ENCODE results near the gene IDI2.

The IDI2 gene

DNA sequence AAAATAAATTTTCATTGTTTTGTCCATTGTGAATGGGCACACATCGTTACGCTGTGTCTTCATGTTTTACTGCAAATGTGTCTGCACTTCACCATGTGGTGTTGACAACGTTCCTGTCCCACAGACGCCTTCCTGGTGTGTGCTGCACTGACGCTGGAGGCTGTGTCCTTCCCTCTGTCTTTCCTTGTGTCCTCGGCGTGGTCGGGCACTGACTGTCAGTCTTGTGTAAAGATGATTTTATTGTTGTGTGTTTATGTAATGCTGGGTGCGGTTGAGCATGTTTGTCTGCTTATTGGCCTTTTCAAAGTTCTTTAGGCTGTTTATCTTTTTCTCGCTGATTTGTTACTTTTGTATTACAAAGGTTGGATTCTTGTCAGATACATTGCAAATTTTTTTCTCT is 18.1 kb downstream of the IDI2 start:
- DNase-seq (ENCODE audit: low read depth in 3 of 3): no peak

DNA sequence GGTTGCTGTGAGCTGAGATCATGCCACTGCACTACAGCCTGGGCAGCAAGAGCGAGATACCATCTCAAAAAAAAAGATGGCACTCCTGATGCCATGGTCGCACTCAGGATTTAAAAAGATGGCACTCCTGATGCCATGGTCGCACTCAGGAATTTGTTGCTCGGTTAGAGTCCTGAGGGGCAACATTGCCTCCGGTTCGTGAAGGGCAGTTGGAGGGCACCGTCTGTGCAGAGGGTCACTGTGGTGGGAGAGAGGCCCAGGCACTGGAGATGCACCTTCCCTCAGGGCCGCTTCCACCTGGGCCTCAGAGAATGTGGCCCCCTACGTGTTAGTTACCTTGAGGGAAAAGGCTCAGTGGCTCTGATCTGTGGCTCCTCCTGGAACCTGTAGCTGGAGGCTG is 19.1 kb downstream of the IDI2 start:
- no peak for DNase-seq (ENCODE audit: low read depth in 3 of 3)

DNA sequence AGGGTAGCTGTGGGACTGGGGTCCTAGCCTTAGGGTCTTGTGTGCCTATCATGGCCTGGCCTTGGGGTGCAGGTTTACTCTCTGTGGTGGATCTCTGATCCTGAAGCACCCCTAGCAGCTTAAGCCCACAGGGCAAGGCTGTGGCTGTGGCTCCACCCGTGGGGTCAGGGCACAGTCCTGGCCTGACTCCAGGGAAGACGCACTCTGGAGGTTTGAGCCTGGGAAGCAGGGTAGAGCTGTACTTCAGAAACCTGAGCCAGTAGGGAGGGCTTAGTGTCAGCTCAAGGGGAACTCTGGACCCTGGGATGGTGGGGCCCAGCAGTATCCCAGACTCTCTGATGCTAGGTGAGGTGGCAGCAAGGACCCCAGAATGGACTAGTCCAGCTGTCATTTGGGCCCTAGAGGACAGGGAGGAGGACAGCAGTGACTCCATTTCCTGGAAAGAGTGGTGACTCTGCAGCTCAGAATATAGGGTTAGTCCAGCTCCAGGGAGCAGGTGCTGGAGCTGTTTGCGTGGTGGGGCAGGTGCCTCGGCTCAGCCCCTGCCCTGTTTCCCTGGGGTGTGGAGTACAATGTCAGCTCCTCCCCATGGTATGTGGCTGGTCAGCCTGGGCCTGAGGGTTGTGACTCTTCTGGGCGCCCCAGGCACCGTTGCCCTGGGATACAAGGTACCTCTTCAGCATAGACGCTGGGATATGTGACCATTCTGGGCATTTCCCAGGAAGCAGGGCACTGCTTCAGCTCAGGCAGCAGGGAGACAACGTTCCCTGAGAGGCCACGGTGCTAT is 21.6 kb downstream of the IDI2 start:
- DNase-seq (ENCODE audit: low read depth in 3 of 3): no peak

DNA sequence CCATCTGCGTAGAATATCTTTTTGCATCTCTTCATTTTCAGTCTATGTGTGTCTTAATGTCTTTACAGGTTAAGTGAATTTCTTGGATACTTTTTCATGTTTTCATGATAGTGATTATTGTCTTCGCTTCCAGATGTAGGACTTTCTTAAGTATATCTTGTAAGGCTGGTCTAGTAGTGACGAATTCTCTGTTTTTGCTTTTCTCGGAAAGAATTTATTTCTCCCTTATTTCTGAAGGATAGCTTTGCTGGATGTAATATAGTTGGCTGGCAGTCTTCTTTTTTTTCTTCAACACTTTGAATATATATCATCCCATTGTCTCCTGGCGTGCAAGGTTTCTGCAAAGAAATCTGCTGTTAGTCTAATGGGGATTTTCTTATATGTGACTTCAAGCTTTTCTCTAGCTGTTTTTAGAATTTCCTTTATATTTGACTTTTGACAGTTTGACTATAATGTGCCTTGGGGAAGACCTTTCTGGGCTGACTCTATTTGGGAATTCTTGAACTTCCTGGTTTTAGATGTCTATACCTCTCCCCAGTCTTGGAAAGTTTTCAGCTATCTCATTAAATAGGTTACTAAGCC is 23.1 kb downstream of the IDI2 start:
- no peak for DNase-seq (ENCODE audit: low read depth in 3 of 3)

DNA sequence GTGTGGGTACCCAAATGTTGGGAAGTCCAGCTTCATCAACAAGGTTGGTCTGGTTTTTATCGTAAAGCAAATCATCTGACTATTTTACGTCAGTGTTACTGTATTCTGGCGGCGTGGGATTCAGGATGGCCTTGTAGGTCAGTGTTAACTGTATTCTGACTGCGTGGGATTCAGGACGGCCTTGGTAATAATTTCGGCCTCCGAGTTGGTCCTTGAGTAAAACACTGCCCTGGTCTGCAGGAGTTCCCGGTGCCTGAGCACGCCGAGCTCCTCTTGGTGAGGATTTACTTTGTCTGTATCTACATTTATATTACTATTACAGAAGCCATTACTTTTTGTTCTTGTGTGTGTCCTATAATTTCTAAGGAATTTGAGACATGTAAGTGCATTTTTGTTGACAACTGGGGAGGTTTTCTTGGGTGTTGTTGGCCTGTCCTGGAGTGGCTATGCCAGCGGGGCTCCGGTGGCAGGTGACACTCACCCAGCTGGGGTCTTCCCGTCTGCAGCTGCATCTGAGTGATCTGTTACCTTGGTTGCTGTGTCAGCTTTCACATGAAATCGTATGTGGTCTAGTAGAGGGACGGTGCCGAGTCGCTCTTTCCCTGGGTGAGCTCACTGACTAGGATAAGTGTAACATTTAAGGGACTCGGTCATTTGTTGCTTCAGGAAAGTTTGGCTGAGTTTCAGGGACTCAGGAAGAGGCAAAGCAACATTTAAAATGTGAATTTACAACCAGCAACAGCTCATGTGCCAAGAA is 28.2 kb downstream of the IDI2 start:
- DNase-seq (ENCODE audit: low read depth in 3 of 3): no peak

DNA sequence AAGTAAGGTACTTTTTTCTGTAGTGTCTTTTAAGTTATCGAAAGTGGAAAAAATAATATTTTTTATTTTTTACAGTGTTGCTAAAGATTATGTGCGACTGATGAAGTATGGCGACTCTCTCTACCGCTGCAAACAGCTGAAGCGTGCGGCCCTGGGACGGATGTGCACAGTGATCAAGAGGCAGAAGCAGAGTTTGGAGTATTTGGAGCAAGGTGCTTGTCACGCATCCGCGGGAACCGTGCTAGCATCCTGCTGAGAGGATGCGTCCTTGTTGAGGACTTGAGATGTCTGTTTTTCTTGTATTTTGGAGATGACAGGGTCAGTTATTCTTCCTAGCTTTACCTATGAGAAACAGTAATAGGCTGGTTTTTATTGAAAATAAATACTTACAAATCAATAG is 29.6 kb downstream of the IDI2 start:
- DNase-seq (ENCODE audit: low read depth in 3 of 3): no peak

DNA sequence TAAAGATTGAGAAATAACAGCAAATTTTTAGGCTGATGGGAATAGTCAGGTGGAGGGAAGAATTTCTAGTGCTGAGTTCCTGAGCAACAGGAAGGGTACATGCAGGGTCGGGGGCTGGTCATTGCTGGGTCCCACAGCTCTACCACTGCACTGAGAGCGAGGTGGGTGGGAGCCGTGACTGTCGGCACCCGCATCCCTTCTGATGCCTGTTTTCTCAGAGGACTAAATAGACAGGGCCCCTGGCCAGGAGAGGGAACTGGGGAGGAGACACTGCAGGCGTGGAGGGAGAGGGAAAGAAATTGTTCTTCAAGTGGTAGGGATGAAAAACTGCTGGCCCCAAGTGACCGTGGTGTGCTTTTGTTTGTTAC is 30.1 kb downstream of the IDI2 start:
- DNase-seq (ENCODE audit: low read depth in 3 of 3): no peak

DNA sequence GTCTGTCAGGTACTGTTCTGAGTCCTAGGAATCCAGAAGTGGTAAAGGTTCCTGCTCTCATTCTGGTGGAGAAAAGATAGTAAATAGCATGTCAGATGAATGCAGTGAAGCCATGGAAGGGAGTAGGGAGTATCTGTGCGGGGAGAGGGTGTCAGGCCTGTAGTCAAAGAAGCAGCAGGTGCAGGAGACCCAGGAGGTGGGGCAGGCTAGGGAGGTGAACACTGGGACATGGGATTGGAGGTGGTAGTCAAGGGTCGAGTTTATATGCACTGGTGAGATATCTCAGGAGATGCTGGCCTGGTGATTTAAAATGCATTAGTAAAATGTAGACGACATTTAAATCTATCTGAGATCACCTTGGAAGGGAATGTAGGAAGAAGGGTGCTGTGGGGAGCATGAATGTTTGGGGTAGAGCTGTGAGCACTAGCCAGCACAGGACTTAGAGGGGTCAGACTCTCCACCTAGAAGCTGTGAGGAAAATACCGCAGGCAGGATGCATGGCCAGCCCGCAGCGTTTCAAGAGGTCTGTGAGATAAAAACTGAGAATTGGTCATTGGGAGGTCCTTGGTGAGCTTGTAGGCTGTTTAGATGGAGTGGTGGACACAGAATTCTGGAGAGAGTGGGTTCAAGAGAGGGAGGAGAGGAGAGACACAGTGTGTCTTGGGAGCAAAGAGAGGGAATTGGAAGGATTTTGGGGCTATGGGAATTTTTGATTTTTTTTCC is 30.7 kb downstream of the IDI2 start:
- no peak for DNase-seq (ENCODE audit: low read depth in 3 of 3)

DNA sequence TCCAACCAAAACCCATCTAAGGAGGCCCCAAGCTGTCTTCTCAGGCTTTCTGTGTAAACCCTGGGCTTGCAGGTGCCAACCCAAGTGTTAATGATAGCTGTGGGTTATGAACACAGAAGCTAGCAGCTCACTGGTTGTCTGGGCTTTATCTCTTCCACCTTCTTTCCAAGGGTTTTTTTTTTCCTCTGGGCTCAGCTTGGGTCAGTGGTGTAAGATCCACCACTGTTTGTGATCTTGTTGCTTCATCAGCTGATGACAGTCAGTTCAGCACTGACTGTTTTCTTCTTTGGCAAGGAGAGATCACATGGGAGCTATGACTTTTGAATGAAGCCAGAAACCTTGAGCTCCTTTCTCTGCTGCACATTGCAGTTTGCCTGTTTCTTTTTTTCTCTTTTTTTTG is 32.8 kb downstream of the IDI2 start:
- DNase-seq (ENCODE audit: low read depth in 3 of 3): no peak

DNA sequence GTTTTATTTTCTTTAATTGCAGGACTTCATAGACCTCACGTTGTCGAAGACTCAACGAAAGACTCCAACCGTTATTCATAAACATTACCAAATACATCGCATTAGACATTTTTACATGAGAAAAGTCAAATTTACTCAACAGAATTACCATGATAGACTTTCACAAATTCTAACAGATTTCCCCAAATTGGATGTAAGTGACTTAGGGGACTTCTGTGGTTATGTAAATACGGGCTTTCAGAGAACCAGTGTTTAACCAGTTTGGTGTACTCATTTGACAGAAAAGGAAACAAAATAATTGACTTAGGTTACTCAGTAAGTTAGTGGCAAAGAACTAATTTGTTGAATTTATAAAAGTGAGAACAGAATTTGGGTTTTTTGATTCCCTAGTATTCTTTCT is 33.2 kb downstream of the IDI2 start:
- no peak for DNase-seq (ENCODE audit: low read depth in 3 of 3)

DNA sequence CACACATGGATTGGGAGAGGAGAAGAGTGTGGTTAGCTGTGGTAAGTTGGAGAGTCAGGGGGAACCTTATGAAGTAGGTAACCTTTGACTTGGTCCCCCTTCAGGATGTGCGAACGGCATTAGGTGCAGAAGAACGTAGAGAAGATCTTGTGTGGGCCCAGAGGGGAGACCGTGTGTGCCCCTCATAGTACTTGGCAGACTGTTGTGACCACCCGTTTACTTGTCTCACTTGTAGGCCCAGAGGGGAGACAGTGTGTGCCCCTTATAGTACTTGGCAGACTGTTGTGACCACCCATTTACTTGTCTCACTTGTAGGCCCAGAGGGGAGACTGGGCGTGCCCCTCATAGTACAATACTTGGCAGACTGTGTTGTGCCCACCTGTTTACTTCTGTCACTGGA is 34.9 kb downstream of the IDI2 start:
- DNase-seq (ENCODE audit: low read depth in 3 of 3): no peak

DNA sequence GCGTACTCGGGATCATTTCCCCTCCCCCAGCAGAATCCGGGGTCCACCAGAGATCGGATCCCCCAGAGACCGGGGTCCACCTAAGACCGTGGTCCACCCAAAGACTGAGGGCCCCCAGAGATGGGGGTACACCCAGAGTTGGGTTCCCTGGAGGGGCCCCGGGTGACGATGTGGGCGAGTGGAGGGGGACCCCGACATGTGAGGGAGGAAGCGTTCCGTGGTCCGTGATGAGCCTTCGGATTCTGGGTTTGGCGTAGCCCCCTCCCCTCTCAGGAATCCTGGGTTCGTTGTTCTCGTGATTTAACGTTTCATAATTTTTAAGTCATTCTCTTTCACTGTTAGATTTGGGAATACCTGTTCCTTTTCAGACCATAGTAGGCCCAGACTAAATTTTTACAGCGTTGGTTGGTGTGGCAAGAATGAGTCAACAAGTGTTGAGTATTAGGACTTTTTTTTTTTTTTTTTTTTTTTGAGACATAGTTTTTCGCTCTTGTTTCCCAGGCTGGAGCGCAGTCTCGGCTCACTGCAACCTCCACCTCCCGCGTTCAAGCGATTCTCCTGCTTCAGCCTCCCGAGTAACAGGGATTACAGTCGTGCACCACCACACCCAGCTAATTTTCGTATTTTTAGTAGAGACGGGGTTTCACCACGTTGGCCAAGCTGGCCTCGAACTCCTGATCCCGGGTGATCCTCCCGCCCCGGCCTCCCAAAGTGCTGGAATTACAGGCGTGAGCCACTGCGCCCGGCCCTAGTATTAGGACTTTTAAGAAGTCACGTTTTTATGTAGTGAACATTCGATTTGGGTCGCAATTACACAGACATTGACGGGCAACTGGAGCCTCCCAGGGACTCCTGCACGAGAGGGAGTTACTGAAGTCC is 36.8 kb downstream of the IDI2 start:
- DNase-seq (ENCODE audit: low read depth in 3 of 3): peak in 2 of 3 experiments; percentile 11 to 28

DNA sequence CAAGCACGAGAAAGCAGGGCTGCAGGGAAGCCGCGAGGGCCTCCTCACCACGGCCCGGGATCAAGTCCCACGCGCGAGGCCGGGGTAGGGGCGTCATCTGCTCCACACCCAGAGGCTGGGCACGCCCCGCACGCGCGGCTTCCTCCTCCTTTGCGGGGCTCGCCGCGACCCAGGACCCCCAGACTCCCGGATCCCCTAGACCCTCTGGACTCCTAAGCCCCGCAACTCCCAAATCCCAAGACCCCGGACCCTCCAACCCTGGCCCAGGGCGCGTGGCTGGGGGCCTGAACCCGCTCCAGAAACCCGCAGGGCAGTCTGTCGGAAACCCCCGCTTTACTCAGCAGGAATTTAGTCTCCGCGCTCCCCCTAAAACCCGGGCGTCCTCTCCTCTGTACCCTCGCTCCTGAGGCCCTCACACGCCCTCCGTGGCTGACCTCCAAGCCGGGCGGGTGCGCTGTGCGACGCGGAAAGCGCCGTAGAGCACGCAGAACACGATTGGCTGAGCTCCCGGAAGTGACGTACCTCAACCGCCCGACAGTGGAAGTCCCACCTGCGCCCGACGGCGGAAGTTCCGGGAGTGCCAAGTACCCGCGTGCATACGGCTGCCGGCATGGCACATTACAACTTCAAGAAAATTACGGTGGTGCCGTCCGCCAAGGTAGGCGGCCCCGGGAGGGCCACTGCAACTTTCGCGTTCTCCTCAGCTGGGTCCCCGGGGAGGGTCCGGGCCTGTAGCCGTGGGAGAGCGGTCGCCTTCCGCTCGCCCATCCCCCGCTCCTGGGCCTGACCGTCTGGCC is 37.6 kb downstream of the IDI2 start, which contains the start of gene GTPBP4:
Gene GTPBP4, plus strand, starts transcription at position 565 of the 797 bp plus-strand sequence. Its CDS starts 46 bp downstream, at position 611.
- DNase-seq (ENCODE audit: low read depth in 3 of 3): peak; percentile 95 to 97 (median 95)

DNA sequence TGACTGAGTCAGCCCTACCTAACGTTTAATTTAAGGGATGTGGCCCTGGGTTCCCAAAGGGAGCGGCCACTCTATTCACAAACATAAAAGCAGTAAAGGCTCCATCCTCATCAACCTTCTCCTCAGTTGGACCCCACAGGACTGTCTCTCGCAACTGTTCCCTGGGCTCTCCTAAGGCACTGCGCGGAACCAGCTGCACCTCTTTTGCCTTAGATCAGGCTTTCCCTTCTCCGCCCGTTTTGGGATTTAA is 38.1 kb downstream of the IDI2 start:
- no peak for DNase-seq (ENCODE audit: low read depth in 3 of 3)

DNA sequence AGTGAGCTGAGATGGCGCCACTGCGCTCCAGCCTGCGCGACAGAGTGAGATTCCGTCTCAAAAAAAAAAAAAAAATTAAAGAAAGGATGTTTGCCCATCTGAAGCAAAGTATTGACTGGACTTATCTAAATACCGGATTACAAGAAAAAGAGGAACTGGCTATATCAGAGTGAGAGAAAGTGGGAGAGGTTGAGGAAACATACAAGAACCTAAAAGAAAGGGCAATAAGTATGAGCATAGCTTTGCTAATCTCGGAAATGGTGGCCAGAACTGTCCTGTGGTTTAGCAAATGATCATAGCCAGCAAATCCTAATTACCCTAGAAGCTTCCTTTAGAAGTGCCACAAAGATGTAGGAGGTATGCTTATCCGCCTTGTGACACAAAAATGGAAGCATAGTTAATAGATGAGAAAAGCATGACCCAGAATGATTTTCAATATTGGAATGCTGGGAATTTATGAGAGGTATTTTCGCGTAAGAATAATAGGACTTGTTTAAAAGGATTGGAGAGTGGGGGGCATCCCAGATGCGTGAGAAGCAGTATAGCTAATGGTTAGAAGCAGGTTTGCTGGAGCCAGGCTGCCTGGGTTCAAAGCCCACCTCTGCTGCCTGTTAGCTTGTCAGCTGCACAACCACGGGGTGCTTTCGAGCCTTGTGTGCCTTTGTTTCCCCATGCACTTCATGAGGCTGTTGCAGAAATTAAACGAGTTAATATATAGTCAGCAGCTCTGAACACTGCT is 38.6 kb downstream of the IDI2 start:
- DNase-seq (ENCODE audit: low read depth in 3 of 3): no peak

DNA sequence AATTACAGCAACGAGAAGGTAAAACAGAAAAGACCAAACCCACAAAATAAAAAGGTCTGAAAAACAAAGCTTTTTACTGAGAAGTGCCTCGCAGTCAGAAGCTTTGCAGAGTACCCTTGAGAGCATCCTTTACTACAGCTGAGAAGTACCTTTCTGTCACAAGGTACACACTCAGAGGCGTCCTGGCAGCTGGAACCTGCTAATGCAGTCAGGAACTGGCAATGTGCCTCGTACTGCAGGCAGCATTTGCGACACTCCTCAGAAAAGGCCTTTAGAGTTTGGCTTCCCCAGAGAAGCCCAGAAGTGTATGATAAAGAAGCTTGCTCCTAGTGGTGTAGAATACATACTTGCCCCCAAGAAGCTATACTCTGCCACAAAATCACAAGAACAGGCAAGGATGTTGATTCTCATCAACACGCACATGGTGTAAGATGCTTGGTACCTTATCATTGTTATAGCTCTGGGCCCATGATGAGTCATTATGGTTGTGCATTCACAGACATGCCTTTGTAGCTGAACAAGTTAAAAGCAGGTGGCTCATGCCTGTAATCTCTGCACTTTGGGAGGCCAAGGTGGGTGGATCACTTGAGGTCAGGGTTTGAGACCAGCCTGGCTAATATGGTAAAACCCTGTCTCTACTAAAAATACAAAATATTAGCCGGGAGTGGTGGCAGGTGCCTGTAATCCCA is 39.4 kb downstream of the IDI2 start:
- no peak for DNase-seq (ENCODE audit: low read depth in 3 of 3)

DNA sequence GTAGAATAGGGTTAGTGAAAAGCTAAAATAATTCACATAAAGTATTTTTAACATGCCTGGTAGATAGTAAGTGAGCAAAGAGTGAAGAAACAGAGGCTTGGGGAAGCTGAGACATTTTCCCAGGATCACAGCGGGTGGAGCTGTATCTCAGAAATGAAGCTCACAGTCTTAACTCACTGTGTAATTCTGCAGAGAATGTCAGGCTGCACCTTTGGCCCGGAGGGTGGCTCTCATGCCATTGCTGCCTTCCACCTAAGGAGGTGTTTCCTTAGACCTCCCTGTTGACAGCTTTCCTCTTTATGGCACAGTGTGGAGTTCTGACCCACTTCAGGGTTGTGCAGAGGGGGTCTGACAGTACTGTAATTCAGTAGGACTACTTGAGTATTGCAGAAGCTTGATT is 40.3 kb downstream of the IDI2 start:
- no peak for DNase-seq (ENCODE audit: low read depth in 3 of 3)

DNA sequence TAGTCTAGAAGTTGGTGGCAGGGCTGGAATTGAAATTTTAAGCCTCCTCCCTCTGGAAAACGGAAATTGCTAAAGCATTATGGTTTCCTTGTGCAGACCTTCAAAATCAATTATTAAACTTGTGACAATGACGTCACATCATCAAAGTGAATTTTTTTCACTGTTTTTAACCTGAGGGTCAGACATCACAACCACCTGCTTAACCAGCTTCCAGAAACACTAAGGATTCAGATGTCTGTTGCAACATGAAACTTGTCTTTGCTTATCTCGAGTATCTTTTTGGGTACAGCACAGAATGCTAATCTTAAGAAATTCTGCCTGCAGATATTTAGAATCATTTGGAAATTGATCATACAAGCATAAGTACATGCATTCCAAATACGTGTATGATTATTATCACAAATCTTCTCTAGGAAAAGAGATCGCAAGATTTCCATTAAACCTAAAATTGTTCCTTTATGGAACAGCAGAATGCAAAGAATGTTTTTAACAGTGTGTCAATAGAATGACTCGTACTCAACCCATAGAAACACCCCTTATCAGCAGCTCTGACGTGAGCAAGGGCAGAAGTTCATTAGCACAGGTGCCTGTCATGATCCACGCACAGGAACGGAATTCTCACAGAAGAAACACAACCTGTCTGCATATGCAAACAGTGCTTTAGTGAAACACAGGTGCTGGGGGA is 41.5 kb downstream of the IDI2 start:
- DNase-seq (ENCODE audit: low read depth in 3 of 3): no peak

DNA sequence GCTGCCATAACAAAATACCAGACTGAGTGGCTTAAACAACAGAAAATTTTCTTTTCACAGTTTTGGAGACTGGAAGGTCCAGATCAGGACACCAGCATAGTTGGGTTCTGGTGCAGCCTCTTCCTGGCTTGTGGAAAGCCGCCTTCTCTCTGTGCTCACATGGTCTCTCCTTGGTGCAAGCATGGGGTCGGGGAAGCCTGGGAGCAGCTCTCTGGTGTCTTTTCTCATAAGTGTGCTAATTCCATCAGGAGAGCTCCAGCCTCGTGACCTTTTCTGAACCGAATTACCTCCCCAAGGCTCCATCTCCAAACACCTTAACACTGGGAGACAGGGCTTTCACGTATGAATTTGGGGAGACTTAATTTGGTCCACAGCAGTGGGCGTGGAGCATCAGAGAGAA is 42.3 kb downstream of the IDI2 start:
- DNase-seq (ENCODE audit: low read depth in 3 of 3): no peak

Measured in stimulated activated CD4-positive, alpha-beta T cell treated with anti-CD3 and anti-CD28 coated beads, TNF-alpha, amount 100 ng/mL, for 24 hours (primary cell).